22Rv1 (cell line): ENCODE results near the gene RAB3C.

Source experiments
- CTCF ChIP-seq: fragments of 450-650 bp; IDR thresholded peaks from 2 replicates; pipeline ENCODE4 v1.5.1; 2017; ENCODE audit warnings: mild to moderate bottlenecking
- ZFX ChIP-seq: fragments of 450-650 bp; IDR thresholded peaks from 2 replicates; pipeline ENCODE4 v1.6.1; 2017; ENCODE audit warnings: antibody characterized with exemption, borderline replicate concordance

- TF ChIP-seq CTCF (no peak), ZFX (no peak)
Measured at GRCh38 chr5:58753446-58753845, 170.6 kb downstream of the RAB3C start.
